NCI-H2107 treated with DMSO at 0.1 percent for 48 hours (cell line): ENCODE measurements around the gene GRAMD2A.

Experiments used
- DNase-seq: peaks from one replicate; lab custom pipeline; 2025; ENCODE audit not compliant: unreplicated experiment; lab: John Stamatoyannopoulos, UW

Gene GRAMD2A

GRCh38 chr15:72139667-72140066, 57.9 kb downstream of the GRAMD2A start:
- no peak for DNase-seq

- DNase-seq: no peak
Measured at GRCh38 chr15:72136170-72137051, 61.2 kb downstream of the GRAMD2A start.

GRCh38 chr15:72135719-72136118, 61.9 kb downstream of the GRAMD2A start:
- DNase-seq: no peak

- DNase-seq: no peak
Measured at GRCh38 chr15:72133211-72133610, 64.4 kb downstream of the GRAMD2A start.

GRCh38 chr15:72131922-72132321, 65.7 kb downstream of the GRAMD2A start:
- no peak for DNase-seq

- no peak for DNase-seq
Measured at GRCh38 chr15:72130272-72130671, 67.3 kb downstream of the GRAMD2A start.

GRCh38 chr15:72128359-72128758, 69.2 kb downstream of the GRAMD2A start:
- no peak for DNase-seq

- DNase-seq: no peak
Measured at GRCh38 chr15:72127724-72128322, 69.8 kb downstream of the GRAMD2A start.

GRCh38 chr15:72124218-72124617, 73.4 kb downstream of the GRAMD2A start:
- no peak for DNase-seq

- peak; percentile 90 for DNase-seq
Measured at GRCh38 chr15:72118017-72118978, 79.3 kb downstream of the GRAMD2A start, which contains the start of the genes MYO9A and SENP8. Gene MYO9A (minus strand): TSS chr15:72118150. CDS start chr15:72046563, 71,587 bp downstream. Gene SENP8 (plus strand): TSS chr15:72118403. CDS start chr15:72139624, 21,221 bp downstream.

GRCh38 chr15:72117486-72118016, 80.0 kb downstream of the GRAMD2A start:
- DNase-seq: no peak

- no peak for DNase-seq
Measured at GRCh38 chr15:72116731-72117485, 80.7 kb downstream of the GRAMD2A start.

- DNase-seq: no peak
Measured at GRCh38 chr15:72113347-72114031, 84.1 kb downstream of the GRAMD2A start.

GRCh38 chr15:72112805-72113204, 84.8 kb downstream of the GRAMD2A start:
- DNase-seq: no peak

- DNase-seq: no peak
Measured at GRCh38 chr15:72112116-72112515, 85.5 kb downstream of the GRAMD2A start.

GRCh38 chr15:72110355-72110754, 87.2 kb downstream of the GRAMD2A start:
- DNase-seq: no peak
